Smooth muscle cell (in vitro differentiated cells): Measurements from ENCODE around the gene GRM4. TPM values are rescaled to one million over a fixed set of nuclear protein-coding genes. Genes with fewer than 3 reads are reported as not detected.

Experiments used
- DNase-seq: peaks from one replicate; lab custom pipeline; 2025; ENCODE audit not compliant: unreplicated experiment; lab: John Stamatoyannopoulos, UW
- H2AFZ ChIP-seq: fragments of 200-600 bp; sonication (generic); 2 replicates; pipeline ENCODE4 v1.6.0; 2016; ENCODE audit warnings: antibody characterized with exemption, low read depth, mild to moderate bottlenecking
- H3F3A ChIP-seq: fragments of 200-600 bp; sonication (generic); 2 replicates; pipeline ENCODE4 v1.6.0; 2017; ENCODE audit warnings: antibody characterized with exemption, low read depth
- H3K27ac ChIP-seq: fragments of 200-600 bp; sonication (generic); 2 replicates; pipeline ENCODE4 v1.5.1; 2016; ENCODE audit warnings: low read depth, mild to moderate bottlenecking
- H3K27me3 ChIP-seq: fragments of 200-600 bp; sonication (generic); 2 replicates; pipeline ENCODE4 v1.6.1; 2016; ENCODE audit warnings: low read depth, mild to moderate bottlenecking
- H3K36me3 ChIP-seq: fragments of 200-600 bp; sonication (generic); 2 replicates; pipeline ENCODE4 v1.5.1; 2016; ENCODE audit warnings: low read depth
- H3K4me1 ChIP-seq: fragments of 200-600 bp; sonication (generic); 2 replicates; pipeline ENCODE4 v1.5.1; 2016; ENCODE audit warnings: low read depth
- H3K4me2 ChIP-seq: fragments of 200-600 bp; sonication (generic); 2 replicates; pipeline ENCODE4 v1.6.0; 2016; ENCODE audit warnings: mild to moderate bottlenecking
- H3K4me3 ChIP-seq: fragments of 200-600 bp; sonication (generic); 2 replicates; pipeline ENCODE4 v1.5.1; 2016; ENCODE audit warnings: mild to moderate bottlenecking
- H3K79me2 ChIP-seq: fragments of 200-600 bp; sonication (generic); 2 replicates; pipeline ENCODE4 v1.6.0; 2016; ENCODE audit warnings: low read depth, mild to moderate bottlenecking
- H3K9ac ChIP-seq: fragments of 200-600 bp; sonication (generic); 2 replicates; pipeline ENCODE4 v1.6.0; 2016; ENCODE audit warnings: low read depth
- H3K9me3 ChIP-seq: fragments of 200-600 bp; sonication (generic); replicated peaks from 2 replicates; pipeline ENCODE4 v1.5.1; 2016; ENCODE audit warnings: low read depth
- H4K20me1 ChIP-seq: fragments of 200-600 bp; sonication (generic); 2 replicates; pipeline ENCODE4 v1.6.0; 2016; ENCODE audit warnings: low read depth
- WGBS: methylation state at CpG from one replicate; pipeline ENCODE4 v1.1.7; 2016; ENCODE audit warnings: low lambda C conversion rate; 5-methylcytosine and 5-hydroxymethylcytosine counted together
- polyA plus RNA-seq: library from polyadenylated mRNA; unstranded; fragments of >200 nt; fragmentation: Nextera tagmentation; extraction: Ambion mirVana; gene quantifications from 2 replicates; pipeline ENCODE4 v1.2.1, GENCODE V29; 2016
- total RNA-seq: library from RNA; depleted of rRNA; stranded (reverse); fragments of >200 nt; gene quantifications from 2 replicates; pipeline ENCODE4 v1.2.3, GENCODE V29; 2014
- TF ChIP-seq, protein P1 (sequence below): fragments of 200-600 bp; sonication (generic); IDR thresholded peaks from 2 replicates; pipeline ENCODE4 v1.5.1; 2017; ENCODE audit warnings: borderline replicate concordance, mild to moderate bottlenecking, antibody characterized with exemption; ENCODE audit not compliant: insufficient read depth, poor library complexity, severe bottlenecking

The GRM4 gene
- total and polyA plus RNA-seq, 2 experiments from 2014 or later: 0.21 TPM; not detected in 1

DNA sequence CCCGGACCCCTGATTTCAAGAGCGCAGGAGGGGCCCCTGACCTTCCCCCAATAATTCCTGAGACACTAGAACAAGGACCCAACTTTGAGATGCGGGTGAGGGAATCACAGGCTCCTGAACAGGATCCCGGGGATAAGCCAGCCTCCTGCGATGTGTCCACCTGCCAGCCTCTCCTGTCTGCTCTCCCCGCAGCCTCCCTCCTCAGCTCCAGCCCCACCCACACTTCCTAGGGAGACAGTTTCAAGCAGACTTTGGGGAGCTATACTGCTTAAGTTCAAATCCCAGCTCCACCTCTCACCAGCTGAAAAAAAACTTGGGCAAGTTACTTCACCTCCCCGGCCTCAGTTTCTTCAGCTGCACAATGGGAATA lies 50.8 kb downstream of the GRM4 start:
- DNase-seq: no peak
- Histone ChIP-seq H3K4me1 (no peaks in the 10 kb centered on the region), H2AFZ (no peak overlapping the region), H3K27me3 (peaks cover 7% of the 10 kb centered on the region), H3K9me3 (no peaks in the 10 kb centered on the region), H3K4me2 (no peak overlapping the region), H3K9ac (no peak overlapping the region), H3K36me3 (no peaks in the 10 kb centered on the region), H3K4me3 (no peak overlapping the region), H3K27ac (no peak overlapping the region), H3K79me2 (no peaks in the 10 kb centered on the region), H3F3A (no peaks in the 10 kb centered on the region), H4K20me1 (no peaks in the 10 kb centered on the region)
- TF ChIP-seq, protein P1, sequence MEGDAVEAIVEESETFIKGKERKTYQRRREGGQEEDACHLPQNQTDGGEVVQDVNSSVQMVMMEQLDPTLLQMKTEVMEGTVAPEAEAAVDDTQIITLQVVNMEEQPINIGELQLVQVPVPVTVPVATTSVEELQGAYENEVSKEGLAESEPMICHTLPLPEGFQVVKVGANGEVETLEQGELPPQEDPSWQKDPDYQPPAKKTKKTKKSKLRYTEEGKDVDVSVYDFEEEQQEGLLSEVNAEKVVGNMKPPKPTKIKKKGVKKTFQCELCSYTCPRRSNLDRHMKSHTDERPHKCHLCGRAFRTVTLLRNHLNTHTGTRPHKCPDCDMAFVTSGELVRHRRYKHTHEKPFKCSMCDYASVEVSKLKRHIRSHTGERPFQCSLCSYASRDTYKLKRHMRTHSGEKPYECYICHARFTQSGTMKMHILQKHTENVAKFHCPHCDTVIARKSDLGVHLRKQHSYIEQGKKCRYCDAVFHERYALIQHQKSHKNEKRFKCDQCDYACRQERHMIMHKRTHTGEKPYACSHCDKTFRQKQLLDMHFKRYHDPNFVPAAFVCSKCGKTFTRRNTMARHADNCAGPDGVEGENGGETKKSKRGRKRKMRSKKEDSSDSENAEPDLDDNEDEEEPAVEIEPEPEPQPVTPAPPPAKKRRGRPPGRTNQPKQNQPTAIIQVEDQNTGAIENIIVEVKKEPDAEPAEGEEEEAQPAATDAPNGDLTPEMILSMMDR: no peak
- WGBS: 95% methylated on average over 5 of the region's 7 CpGs

DNA sequence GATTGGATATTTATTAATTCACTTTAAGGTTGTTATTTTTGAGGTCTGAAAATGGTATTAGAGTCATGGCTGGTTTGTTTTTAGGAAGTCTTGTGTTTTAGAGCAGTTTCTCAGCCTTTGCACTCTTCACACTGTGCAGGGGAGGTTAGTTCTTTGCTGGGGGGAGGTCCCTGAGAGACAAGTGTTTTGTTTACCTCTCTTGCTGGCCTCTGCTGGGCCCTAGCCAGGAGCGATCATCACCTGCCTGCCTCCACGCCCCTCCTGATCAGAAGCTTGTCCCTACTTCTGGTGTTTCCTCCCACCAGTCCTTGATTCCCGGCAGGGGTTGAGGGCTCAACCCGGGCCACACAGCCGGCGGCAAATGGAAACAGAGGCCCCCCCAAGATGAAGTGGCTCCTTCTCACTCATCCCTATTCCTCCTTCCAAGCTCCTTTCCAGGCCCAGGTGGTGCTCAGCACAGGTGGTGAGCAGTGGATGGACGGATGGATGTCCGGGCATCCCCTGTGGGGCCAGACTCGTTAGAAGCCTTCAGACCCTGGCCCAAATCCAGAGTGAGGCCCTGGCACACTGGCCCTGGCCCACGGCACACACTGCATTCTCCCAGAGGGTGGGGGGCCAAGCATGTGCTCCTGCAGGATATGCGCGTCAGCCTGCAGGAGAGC lies 51.3 kb downstream of the GRM4 start:
- H3K27ac ChIP-seq: no peak overlapping the region
- DNase-seq: no peak
- WGBS: 88% methylated on average over 12 of the region's 12 CpGs

DNA sequence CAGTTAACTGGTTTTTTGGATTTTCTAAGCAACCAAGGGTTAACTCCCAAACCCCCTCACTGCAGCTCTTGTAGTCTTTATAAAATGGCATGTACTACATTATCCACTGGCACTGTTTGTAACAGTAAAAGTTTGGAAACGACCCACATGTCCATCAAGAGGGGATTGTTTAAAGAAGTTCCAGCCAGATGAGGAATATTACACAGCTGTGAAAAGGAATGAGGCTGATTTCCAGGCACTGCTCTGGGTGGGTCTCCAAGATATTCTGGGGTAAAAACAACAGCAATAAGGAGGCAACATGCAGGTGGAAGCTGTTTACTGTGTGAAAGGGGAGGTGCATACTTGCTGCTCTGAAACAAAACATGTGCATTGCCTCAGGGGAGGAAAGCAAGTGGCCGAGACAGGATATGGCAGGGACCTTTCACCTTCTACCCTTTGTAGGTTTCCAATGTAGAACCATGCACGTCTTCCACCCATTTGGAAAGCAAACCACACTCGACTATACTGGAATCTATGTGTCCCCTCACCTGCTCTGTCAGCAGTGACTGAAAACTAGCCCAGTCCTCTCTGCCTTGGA lies 51.9 kb downstream of the GRM4 start:
- Histone ChIP-seq H3K9me3 (no peaks in the 10 kb centered on the region), H3K27ac (no peak overlapping the region), H3K4me2 (no peak overlapping the region), H3K4me1 (no peaks in the 10 kb centered on the region), H3K36me3 (no peaks in the 10 kb centered on the region), H3F3A (no peaks in the 10 kb centered on the region), H3K79me2 (no peaks in the 10 kb centered on the region), H4K20me1 (no peaks in the 10 kb centered on the region), H3K9ac (no peak overlapping the region), H2AFZ (no peak overlapping the region), H3K27me3 (peaks cover 7% of the 10 kb centered on the region), H3K4me3 (no peak overlapping the region)
- 60% methylated on average over 4 of the region's 4 CpGs for WGBS
- TF ChIP-seq, protein P1: no peak
- no peak for DNase-seq

More for the DNA sequence above, 51.3 kb downstream of the GRM4 start:
- Histone ChIP-seq H3K79me2 (no peaks in the 10 kb centered on the region), H3K4me3 (no peak overlapping the region), H3F3A (no peaks in the 10 kb centered on the region), H2AFZ (no peak overlapping the region), H3K27me3 (peaks cover 7% of the 10 kb centered on the region), H4K20me1 (no peaks in the 10 kb centered on the region), H3K9me3 (no peaks in the 10 kb centered on the region), H3K4me1 (no peaks in the 10 kb centered on the region), H3K4me2 (no peak overlapping the region), H3K36me3 (no peaks in the 10 kb centered on the region), H3K9ac (no peak overlapping the region)
- TF ChIP-seq, protein P1: no peak

DNA sequence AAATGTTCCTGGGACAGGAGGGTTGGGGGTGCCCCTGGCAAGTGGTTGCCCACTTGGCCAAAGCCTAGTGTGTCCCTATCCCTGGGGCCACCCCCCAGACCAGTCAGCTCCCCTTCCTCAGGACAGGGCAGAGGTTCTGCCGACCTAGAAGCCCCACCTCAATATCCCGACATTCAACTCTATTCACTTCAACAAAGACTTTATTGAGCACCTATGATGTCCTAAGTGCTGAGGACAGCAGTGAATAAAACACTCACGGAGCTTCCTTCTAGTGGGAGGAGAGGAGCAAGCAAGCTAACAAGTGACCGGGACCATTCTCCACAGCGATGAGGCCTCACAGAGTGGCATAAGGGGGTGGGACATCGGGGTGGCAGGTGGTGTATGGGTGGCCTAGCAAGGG lies 52.7 kb downstream of the GRM4 start:
- Histone ChIP-seq H3F3A (no peaks in the 10 kb centered on the region), H3K9me3 (no peaks in the 10 kb centered on the region), H3K4me2 (no peak overlapping the region), H3K79me2 (no peaks in the 10 kb centered on the region), H3K27me3 (peaks cover 7% of the 10 kb centered on the region), H4K20me1 (no peaks in the 10 kb centered on the region), H3K9ac (no peak overlapping the region), H3K4me1 (no peaks in the 10 kb centered on the region), H2AFZ (no peak overlapping the region), H3K27ac (no peak overlapping the region), H3K36me3 (no peaks in the 10 kb centered on the region), H3K4me3 (no peak overlapping the region)
- DNase-seq: no peak
- TF ChIP-seq, protein P1: no peak
- 96% methylated on average over 6 of the region's 6 CpGs for whole genome bisulfite sequencing
